Gastroesophageal sphincter (tissue), 4 donors: ENCODE data around the gene VWA7. TPM values are rescaled to one million over a fixed set of nuclear protein-coding genes. Genes with fewer than 3 reads are reported as not detected.

ENCODE experiments used
- ATAC-seq: fragments of 150-250 bp; one replicate; pipeline ENCODE4 v1.9.1; 2016; ENCODE audit warnings: mild to moderate bottlenecking, moderate library complexity
- H3K27ac ChIP-seq, 4 donors: fragments of 200-600 bp; sonication (generic) in 3 of 4; 1 replicate in 3 of 4; 2 replicates in 1 of 4; pipeline ENCODE4 v1.5.1; 2016 to 2019
- H3K27me3 ChIP-seq: fragments of 200-600 bp; sonication (generic); one replicate; pipeline ENCODE4 v1.5.1; 2019
- H3K36me3 ChIP-seq, 2 donors: fragments of 200-600 bp; sonication (generic); one replicate each; pipeline ENCODE4 v1.5.1; 2019; ENCODE audit warnings: control low read depth in 1 of 2
- H3K4me1 ChIP-seq, 3 donors: fragments of 200-600 bp; sonication (generic); 1 replicate in 2 of 3; 2 replicates in 1 of 3; pipeline ENCODE4 v1.5.1; 2016 to 2019; ENCODE audit warnings: control low read depth in 2 of 3
- H3K4me3 ChIP-seq, 2 donors: fragments of 200-600 bp; sonication (generic); one replicate each; pipeline ENCODE4 v1.5.1; 2019; ENCODE audit warnings: mild to moderate bottlenecking in 1 of 2, moderate library complexity in 1 of 2
- H3K9me3 ChIP-seq, 3 donors: fragments of 200-600 bp; sonication (generic); one replicate each; pipeline ENCODE4 v1.5.1; 2017 to 2019; ENCODE audit warnings: control low read depth in 2 of 3
- CTCF ChIP-seq, 4 experiments: fragments of 200-600 bp in 2 of 4; fragments of 450-650 bp in 2 of 4; sonication (generic) in 1 of 4; IDR thresholded peaks; one replicate each; pipeline ENCODE4 v1.5.1; 2017 to 2019; ENCODE audit warnings: antibody characterized with exemption in 4 of 4, mild to moderate bottlenecking in 2 of 4, moderate library complexity in 2 of 4
- EP300 ChIP-seq: sonication (generic); formaldehyde crosslinking; IDR thresholded peaks from one replicate; pipeline ENCODE4 v1.6.1; 2017; ENCODE audit warnings: antibody characterized with exemption, mild to moderate bottlenecking
- POLR2A ChIP-seq, 2 donors: fragments of 450-650 bp; IDR thresholded peaks; one replicate each; pipeline ENCODE4 v1.6.1; 2017; ENCODE audit warnings: antibody characterized with exemption in 2 of 2, mild to moderate bottlenecking in 2 of 2, moderate library complexity in 1 of 2
- POLR2AphosphoS5 ChIP-seq: sonication (generic); formaldehyde crosslinking; IDR thresholded peaks from one replicate; pipeline ENCODE4 v1.6.1; 2017; ENCODE audit warnings: antibody characterized with exemption
- WGBS, 2 donors: methylation state at CpG; one replicate each; pipeline ENCODE4 v1.1.5; 2018; ENCODE audit warnings: low coverage in 1 of 2; 5-methylcytosine and 5-hydroxymethylcytosine counted together
- small RNA-seq, 4 donors: library from RNA; depleted of rRNA; stranded (forward); fragments of <200 nt; gene quantifications; one replicate each; pipeline ENCODE3, GENCODE V24; 2016
- total RNA-seq, 4 donors: library from RNA; depleted of rRNA; stranded (reverse); fragments of >200 nt; gene quantifications; one replicate each; pipeline ENCODE4 v1.1.0, GENCODE V29; 2016

VWA7 gene
- total RNA-seq, 4 donors from 2014 or later: 0.12 to 0.54 (median 0.31) TPM

- Histone ChIP-seq H3K4me3 (no peak overlapping the region), H3K36me3 (no peaks in the 10 kb centered on the region), H3K27ac (no peak overlapping the region), H3K27me3 (no peaks in the 10 kb centered on the region), H3K4me1 (no peaks in the 10 kb centered on the region), H3K9me3 (no peaks in the 10 kb centered on the region)
- no peak for TF ChIP-seq POLR2AphosphoS5
- no peak for TF ChIP-seq POLR2A (IDR thresholded peaks at IDR 0.05)
- TF ChIP-seq CTCF (IDR thresholded peaks at IDR 0.05): no peak
- TF ChIP-seq EP300: no peak
- 72 to 89% methylated on average over 2 to 5 of the region's 10 CpGs for WGBS, 2 donors
- no peak for ATAC-seq
Measured at GRCh38 chr6:31717499-31718222, 59.5 kb downstream of the VWA7 start.

Small RNAs within 50 kb of the gene (small RNA-seq; reads per million reads assigned to genes)
- gene MSH5-SAPCD1 (0 reads per million in 4 donors), gene RF00019 (0 reads per million in 4 donors), gene RNU6-850P (0 reads per million in 4 donors), gene SAPCD1 (0 reads per million in 4 donors)

Other genes starting within 250 kb of the VWA7 start
- not detected for gene MCCD1, start 248.4 kb downstream of the VWA7 start, total RNA-seq
- gene DDX39B, start 235.3 kb downstream of the VWA7 start, total RNA-seq: 100 to 1,000 TPM; 125 to 327 (median 217) TPM
- 1 to 10 TPM; 1.3 to 5.7 (median 2.9) TPM for gene ATP6V1G2, start 230.7 kb downstream of the VWA7 start, total RNA-seq
- gene NFKBIL1, start 229.7 kb downstream of the VWA7 start, total RNA-seq: 10 to 100 TPM; 21.3 to 44.2 (median 28.5) TPM
- gene LTA, start 205.0 kb downstream of the VWA7 start, total RNA-seq: not detected
- gene TNF, start 201.8 kb downstream of the VWA7 start, total RNA-seq: under 1 TPM in 1 of 4 donors, not detected in 3; 0.81 TPM
- under 1 TPM in 1 of 4 donors, not detected in 3; 0.57 TPM for gene LTB, start 194.9 kb downstream of the VWA7 start, total RNA-seq
- gene LST1, start 191.1 kb downstream of the VWA7 start, total RNA-seq: 1 to 10 TPM; 1.4 to 7.7 (median 6.9) TPM
- not detected for gene NCR3, start 184.3 kb downstream of the VWA7 start, total RNA-seq
- gene AIF1, start 162.1 kb downstream of the VWA7 start, total RNA-seq: 10 to 100 TPM in 3 of 4 donors, 1 to 10 TPM in 1; 5.6 to 46.4 (median 21.3) TPM
- 100 to 1,000 TPM in 1 of 4 donors, 10 to 100 TPM in 3; 47.9 to 137 (median 76.2) TPM for gene PRRC2A, start 156.6 kb downstream of the VWA7 start, total RNA-seq
- gene BAG6, start 124.7 kb downstream of the VWA7 start, total RNA-seq: 100 to 1,000 TPM; 131 to 252 (median 190) TPM
- 1 to 10 TPM in 3 of 4 donors, under 1 TPM in 1; 0.62 to 7.4 (median 3.2) TPM for gene APOM, start 121.4 kb downstream of the VWA7 start, total RNA-seq
- gene C6orf47, start 116.5 kb downstream of the VWA7 start, total RNA-seq: 10 to 100 TPM; 30.0 to 40.0 (median 36.1) TPM
- 10 to 100 TPM; 17.1 to 22.3 (median 17.9) TPM for gene GPANK1, start 112.3 kb downstream of the VWA7 start, total RNA-seq
- 100 to 1,000 TPM; 162 to 197 (median 167) TPM for gene CSNK2B, start 111.2 kb downstream of the VWA7 start, total RNA-seq
- 1 to 10 TPM in 3 of 4 donors, under 1 TPM in 1; 0.10 to 9.3 (median 3.9) TPM for gene LY6G5B, start 107.4 kb downstream of the VWA7 start, total RNA-seq
- gene LY6G5C, start 96.3 kb downstream of the VWA7 start, total RNA-seq: 1 to 10 TPM in 1 of 4 donors, under 1 TPM in 1, not detected in 2; 0.94 to 1.9 TPM
- gene ABHD16A, start 74.0 kb downstream of the VWA7 start, total RNA-seq: 10 to 100 TPM; 37.4 to 49.8 (median 47.2) TPM
- gene LY6G6F, start 70.5 kb downstream of the VWA7 start, total RNA-seq: not detected
- gene LY6G6D, start 62.0 kb downstream of the VWA7 start, total RNA-seq: not detected
- gene LY6G6C, start 55.6 kb downstream of the VWA7 start, total RNA-seq: not detected
- gene MPIG6B, start 54.0 kb downstream of the VWA7 start, total RNA-seq: under 1 TPM in 1 of 4 donors, not detected in 3; 0.54 TPM
- 100 to 1,000 TPM in 2 of 4 donors, 10 to 100 TPM in 2; 75.6 to 127 (median 99.0) TPM for gene DDAH2, start 48.0 kb downstream of the VWA7 start, total RNA-seq
- 100 to 1,000 TPM; 191 to 427 (median 276) TPM for gene CLIC1, start 40.8 kb downstream of the VWA7 start, total RNA-seq
- 10 to 100 TPM in 1 of 4 donors, 1 to 10 TPM in 3; 1.9 to 12.7 (median 6.7) TPM for gene MSH5, start 37.3 kb downstream of the VWA7 start, total RNA-seq
- gene SAPCD1, start 14.7 kb downstream of the VWA7 start, total RNA-seq: 1 to 10 TPM in 1 of 4 donors, under 1 TPM in 1, not detected in 2; 0.93 to 1.1 TPM
- gene VARS1, start 18.4 kb upstream of the VWA7 start, total RNA-seq: 10 to 100 TPM; 25.4 to 50.6 (median 29.9) TPM
- gene LSM2, start 29.6 kb upstream of the VWA7 start, total RNA-seq: 10 to 100 TPM; 18.0 to 31.7 (median 28.5) TPM
- gene HSPA1L, start 38.0 kb upstream of the VWA7 start, total RNA-seq: 1 to 10 TPM; 1.9 to 3.9 (median 2.6) TPM
- gene HSPA1A, start 38.2 kb upstream of the VWA7 start, total RNA-seq: 100 to 1,000 TPM; 287 to 496 (median 351) TPM
- 100 to 1,000 TPM; 198 to 260 (median 219) TPM for gene HSPA1B, start 50.4 kb upstream of the VWA7 start, total RNA-seq
- gene NEU1, start 85.5 kb upstream of the VWA7 start, total RNA-seq: 10 to 100 TPM; 28.2 to 39.1 (median 30.5) TPM
- gene SLC44A4, start 101.7 kb upstream of the VWA7 start, total RNA-seq: 1 to 10 TPM in 2 of 4 donors, not detected in 2; 1.1 to 4.5 TPM
- gene EHMT2, start 120.4 kb upstream of the VWA7 start, total RNA-seq: 10 to 100 TPM; 29.5 to 43.4 (median 35.5) TPM
- gene ZBTB12, start 124.8 kb upstream of the VWA7 start, total RNA-seq: 1 to 10 TPM in 2 of 4 donors, under 1 TPM in 2; 0.40 to 2.0 (median 0.86) TPM
- 10 to 100 TPM in 3 of 4 donors, 1 to 10 TPM in 1; 3.3 to 33.4 (median 14.4) TPM for gene C2, start 150.4 kb upstream of the VWA7 start, total RNA-seq
- gene CFB, start 168.8 kb upstream of the VWA7 start, total RNA-seq: 10 to 100 TPM in 3 of 4 donors, 1 to 10 TPM in 1; 8.1 to 42.6 (median 23.1) TPM
- gene NELFE, start 181.6 kb upstream of the VWA7 start, total RNA-seq: 10 to 100 TPM; 64.1 to 89.7 (median 70.4) TPM
- gene SKIC2, start 181.8 kb upstream of the VWA7 start, total RNA-seq: 10 to 100 TPM; 18.8 to 52.5 (median 25.8) TPM
- gene DXO, start 194.8 kb upstream of the VWA7 start, total RNA-seq: 10 to 100 TPM; 12.3 to 17.4 (median 14.6) TPM
- 100 to 1,000 TPM in 1 of 4 donors, 10 to 100 TPM in 3; 50.4 to 111 (median 81.5) TPM for gene C4A, start 204.7 kb upstream of the VWA7 start, total RNA-seq
- gene C4B, start 237.5 kb upstream of the VWA7 start, total RNA-seq: 100 to 1,000 TPM in 1 of 4 donors, 10 to 100 TPM in 3; 45.6 to 259 (median 82.1) TPM